Suprapubic skin (tissue), 2 donors: ENCODE results near the gene CDH22.

Source experiments
- EP300 ChIP-seq: sonication (generic); formaldehyde crosslinking; IDR thresholded peaks from one replicate; pipeline ENCODE4 v1.6.1; 2017; ENCODE audit warnings: antibody characterized with exemption
- POLR2A ChIP-seq, 2 donors: fragments of 450-650 bp; IDR thresholded peaks; one replicate each; pipeline ENCODE4 v1.6.1; 2017; ENCODE audit warnings: antibody characterized with exemption in 2 of 2, mild to moderate bottlenecking in 2 of 2, moderate library complexity in 2 of 2

- TF ChIP-seq POLR2A (IDR thresholded peaks at IDR 0.05) = no peak
- no peak for TF ChIP-seq EP300
Observed at GRCh38 chr20:46154305-46154704, 154.0 kb downstream of the CDH22 start.
